ENCODE data around the gene C6orf62.
"Not testable (repeated sequence)": the region's sequence is repeated elsewhere in the genome, so short reads cannot be mapped to it uniquely, and the experiment has no call there.

C6orf62 gene

GRCh38 chr6:24719125-24719971, at the start of gene C6orf62:
C6orf62 (minus strand) TSS chr6:24719154; CDS start chr6:24718668, 486 bp downstream.
- peak; percentile 69 for DNase-seq

- DNase-seq, result no peak
These were observed 49.4 kb upstream of the C6orf62 start for GRCh38 chr6:24768361-24768760.

GRCh38 chr6:24766680-24767462, 47.9 kb upstream of the C6orf62 start:
- peak; percentile 50 for DNase-seq

GRCh38 chr6:24765968-24766367, 47.0 kb upstream of the C6orf62 start:
- not testable (repeated sequence) for DNase-seq

- DNase-seq, result peak; percentile 9
These were observed 46.2 kb upstream of the C6orf62 start for GRCh38 chr6:24764833-24765828.

GRCh38 chr6:24763578-24763977, 44.6 kb upstream of the C6orf62 start:
- no peak for DNase-seq

GRCh38 chr6:24761851-24762250, 42.9 kb upstream of the C6orf62 start:
- no peak for DNase-seq

- peak; percentile 13 for DNase-seq
These were observed 42.4 kb upstream of the C6orf62 start for GRCh38 chr6:24761193-24761835.

- DNase-seq, result no peak
These were observed 41.3 kb upstream of the C6orf62 start for GRCh38 chr6:24760210-24760609.

GRCh38 chr6:24759718-24760117, 40.8 kb upstream of the C6orf62 start:
- no peak for DNase-seq

GRCh38 chr6:24757611-24758010, 38.7 kb upstream of the C6orf62 start:
- DNase-seq, result no peak

GRCh38 chr6:24755279-24755678, 36.3 kb upstream of the C6orf62 start:
- DNase-seq, result no peak

- DNase-seq, result not testable (repeated sequence)
These were observed 35.4 kb upstream of the C6orf62 start for GRCh38 chr6:24754378-24754777.

- no peak for DNase-seq
These were observed 34.6 kb upstream of the C6orf62 start for GRCh38 chr6:24753545-24753944.

GRCh38 chr6:24752917-24753492, 34.1 kb upstream of the C6orf62 start:
- DNase-seq, result no peak

- no peak for DNase-seq
These were observed 33.5 kb upstream of the C6orf62 start for GRCh38 chr6:24752503-24752902.

- DNase-seq, result not testable (repeated sequence)
These were observed 31.9 kb upstream of the C6orf62 start for GRCh38 chr6:24750878-24751277.

GRCh38 chr6:24749297-24749696, 30.3 kb upstream of the C6orf62 start:
- no peak for DNase-seq

- no peak for DNase-seq
These were observed 26.0 kb upstream of the C6orf62 start for GRCh38 chr6:24744911-24745310.

GRCh38 chr6:24743944-24744335, 25.0 kb upstream of the C6orf62 start:
- no peak for DNase-seq

- DNase-seq, result peak; percentile 88
These were observed 24.4 kb upstream of the C6orf62 start for GRCh38 chr6:24743265-24743943.

Data from activated CD4-positive, alpha-beta T cell treated with anti-CD3 and anti-CD28 coated beads, Interleukin-10, Interleukin-2, amounts not matched to agents 100 ng/mL and 50 ng/mL, durations not matched to agents 16 hours and 8 hours (primary cell).